HepG2 (cell line): ENCODE data around the gene INHA. TPM values are rescaled to one million over a fixed set of nuclear protein-coding genes. Genes with fewer than 3 reads are reported as not detected.
A peak's percentile ranks its signal among the peaks of the same experiment; 100 is the strongest.

Experiments
- ATAC-seq: fragments of 200-7000 bp; cut with Tn5 transposase; 3 replicates; pipeline ENCODE4 v1.9.1; 2020; ENCODE audit warnings: mild to moderate bottlenecking, moderate library complexity
- BruUV-seq: library from RNA; stranded (reverse); fragments of 400-500 nt; replicated peaks from 2 replicates; lab custom pipeline; 2021; lab: Mats Ljungman, UMichigan
- CTCF ChIA-PET: fragments of 300-600 bp; formaldehyde crosslinking; extraction: SDS; loops from one replicate; lab custom pipeline; 2021; ENCODE audit warnings: low total read pairs, inconsistent platforms, low intra/inter-chr PET ratio; lab: Yijun Ruan, JAX
- POLR2A ChIA-PET: fragments of 350-600 bp; sonication (Branson Sonifier 250); formaldehyde crosslinking; loops from one replicate; lab custom pipeline; 2020; ENCODE audit warnings: antibody characterized with exemption, inconsistent platforms; lab: Yijun Ruan, JAX
- DNase-seq: peaks from one replicate; pipeline ENCODE4 v3.0.0-alpha.2; 2015; ENCODE audit warnings: low spot score
- FAIRE-seq: peaks from 3 replicates; lab custom pipeline; 2011; peaks lifted over from hg19 to GRCh38; lab: Jason Lieb, UNC
- H2AFZ ChIP-seq: one replicate; pipeline ENCODE4 v1.6.1; 2011; ENCODE audit warnings: low read length, inconsistent platforms
- H3K27ac ChIP-seq: fragments of 300-600 bp; 3 replicates; pipeline ENCODE4 v1.8.0; 2011; ENCODE audit warnings: mixed run types, mild to moderate bottlenecking, mixed read lengths, low read length, inconsistent platforms; ENCODE audit not compliant: insufficient read depth; ENCODE audit errors: extremely low read length
- H3K27me3 ChIP-seq, 2 experiments: fragments of 200-600 bp in 1 of 2; 2 replicates in 1 of 2; 3 replicates in 1 of 2; pipeline versions ENCODE4 v1.6.0 to v1.8.0; 2011; ENCODE audit warnings: low read length in 2 of 2, mild to moderate bottlenecking in 2 of 2, moderate library complexity in 2 of 2, inconsistent platforms in 1 of 2; ENCODE audit not compliant: insufficient read depth in 2 of 2, control insufficient read depth in 1 of 2
- H3K36me3 ChIP-seq, 2 experiments: fragments of 200-600 bp in 1 of 2; replicated peaks in 1 of 2; 2 replicates in 1 of 2; 3 replicates in 1 of 2; pipeline versions ENCODE4 v1.5.1 to v1.8.0; 2011; ENCODE audit warnings: low read length in 2 of 2, inconsistent platforms in 1 of 2; ENCODE audit not compliant: insufficient read depth in 2 of 2, control insufficient read depth in 1 of 2
- H3K4me1 ChIP-seq: 2 replicates; pipeline ENCODE4 v1.5.1; 2012; ENCODE audit warnings: low read length, inconsistent platforms; ENCODE audit not compliant: insufficient read depth
- H3K4me2 ChIP-seq: 2 replicates; pipeline ENCODE4 v1.6.0; 2011; ENCODE audit warnings: low read depth, low read length, inconsistent platforms
- H3K4me3 ChIP-seq, 3 experiments: fragments of 200-600 bp in 1 of 3; sonication (generic), shearing (Covaris generic) in 1 of 3; replicated peaks in 1 of 3; 2 replicates each; pipeline ENCODE4 v1.5.1; 2011 to 2016; ENCODE audit warnings: low read length in 3 of 3, inconsistent platforms in 2 of 3, low read depth in 2 of 3, mild to moderate bottlenecking in 2 of 3, control low read depth in 1 of 3, mixed read lengths in 1 of 3; ENCODE audit not compliant: insufficient read depth in 1 of 3
- H3K79me2 ChIP-seq: one replicate; pipeline ENCODE4 v1.6.1; 2011; ENCODE audit warnings: low read length, inconsistent platforms; ENCODE audit not compliant: insufficient read depth
- H3K9ac ChIP-seq: 2 replicates; pipeline ENCODE4 v1.6.0; 2011; ENCODE audit warnings: mild to moderate bottlenecking, low read depth, low read length, inconsistent platforms; ENCODE audit not compliant: insufficient read depth
- H3K9me3 ChIP-seq: 2 replicates; pipeline ENCODE4 v1.5.1; 2012; ENCODE audit warnings: mild to moderate bottlenecking, low read length
- H4K20me1 ChIP-seq: 2 replicates; pipeline ENCODE4 v1.6.0; 2011; ENCODE audit warnings: inconsistent platforms, mild to moderate bottlenecking, low read length, moderate library complexity; ENCODE audit not compliant: insufficient read depth
- HCFC1 ChIP-seq: fragments of 150-350 bp; IDR thresholded peaks from 2 replicates; pipeline ENCODE4 v1.6.1; 2014; ENCODE audit warnings: low read depth, low read length
- HOXA9 ChIP-seq: sonication (generic); formaldehyde crosslinking; IDR thresholded peaks from 2 replicates; pipeline ENCODE4 v1.8.1; 2022; ENCODE audit warnings: missing genetic modification reagents, mild to moderate bottlenecking, moderate library complexity, borderline replicate concordance
- MAF1 ChIP-seq: sonication (generic); formaldehyde crosslinking; IDR thresholded peaks from 2 replicates; pipeline ENCODE4 v1.5.0; 2020; ENCODE audit warnings: missing genetic modification reagents, borderline replicate concordance
- TSC22D2 ChIP-seq: sonication (generic); formaldehyde crosslinking; IDR thresholded peaks from 2 replicates; pipeline ENCODE4 v1.5.1; 2020; ENCODE audit warnings: missing genetic modification reagents, mild to moderate bottlenecking, borderline replicate concordance
- ZBTB38 ChIP-seq: sonication (generic); formaldehyde crosslinking; IDR thresholded peaks from 2 replicates; pipeline ENCODE4 v1.5.1; 2020; ENCODE audit warnings: mild to moderate bottlenecking, missing genetic modification reagents
- ZNF24 ChIP-seq: fragments of 450-650 bp; IDR thresholded peaks from 2 replicates; pipeline ENCODE4 v1.6.1; 2017; ENCODE audit warnings: antibody characterized with exemption, mild to moderate bottlenecking
- ZSCAN29 ChIP-seq: sonication (generic); formaldehyde crosslinking; conservative IDR thresholded peaks from 2 replicates; pipeline ENCODE4 v1.4.0; 2020; ENCODE audit warnings: mild to moderate bottlenecking, missing genetic modification reagents
- WGBS: methylation state at CpG from one replicate; pipeline ENCODE4 v1.1.6; 2017; ENCODE audit warnings: low lambda C conversion rate; 5-methylcytosine and 5-hydroxymethylcytosine counted together
- in situ Hi-C: cut with HindIII; loops from 2 replicates; pipeline ENCODE4 v1.10.0; 2017; ENCODE audit warnings: low pct_unique_long_range_greater_than_20kb; ENCODE audit not compliant: extremely low pct_ligation_motif_present
- intact Hi-C: fragments of 100-400 bp; cut with micrococcal nuclease; formaldehyde crosslinking; loops from one replicate; pipeline ENCODE4 v1.10.0; 2022; ENCODE audit not compliant: unreplicated experiment
- polyA plus RNA-seq, 8 experiments: library from polyadenylated mRNA; depleted of rRNA in 3 of 8; stranded (reverse) in 7 of 8; unstranded in 1 of 8; fragments of >200 nt; fragmentation: Illumina TruSeq in 4 of 8; extraction: Trizol in 4 of 8; gene quantifications; 2 replicates each; pipeline versions ENCODE4 v1.2.1 to v1.2.3, GENCODE V29; 2011 to 2016; ENCODE audit warnings: low read depth in 4 of 8, missing spikeins in 1 of 8, mixed read lengths in 1 of 8; ENCODE audit not compliant: insufficient read depth in 1 of 8
- total RNA-seq, 5 experiments: library from RNA; depleted of rRNA; stranded (reverse); fragments of >200 nt; fragmentation: Illumina TruSeq; extraction: Trizol; gene quantifications; 2 replicates each; pipeline ENCODE4 v1.2.3, GENCODE V29; 2016; ENCODE audit warnings: low read depth in 1 of 5
- TF ChIP-seq, protein P1 (sequence below): fragments of 450-650 bp; IDR thresholded peaks from 2 replicates; pipeline ENCODE4 v1.6.1; 2016
- TF ChIP-seq, protein P2 (sequence below): fragments of 450-650 bp; IDR thresholded peaks from 2 replicates; pipeline ENCODE4 v1.6.1; 2017; ENCODE audit warnings: mild to moderate bottlenecking
- TF ChIP-seq, protein P3 (sequence below): IDR thresholded peaks from 2 replicates; pipeline ENCODE4 v1.6.1; 2016; ENCODE audit warnings: low read depth
- TF ChIP-seq, protein P4 (sequence below): IDR thresholded peaks from 2 replicates; pipeline ENCODE4 v1.6.1; 2016; ENCODE audit warnings: missing biosample characterization, missing genetic modification reagents, low read depth
- TF ChIP-seq, protein P5 (sequence below): sonication (generic); formaldehyde crosslinking; IDR thresholded peaks from 2 replicates; pipeline ENCODE4 v1.5.1; 2020; ENCODE audit warnings: mild to moderate bottlenecking, missing genetic modification reagents, borderline replicate concordance

The INHA gene
- total and polyA plus RNA-seq, 2 of the 13 experiments (the other 11 are each of a cell fraction or from before 2014, with no cell fraction given), result 4.1 to 15.2 TPM

DNA sequence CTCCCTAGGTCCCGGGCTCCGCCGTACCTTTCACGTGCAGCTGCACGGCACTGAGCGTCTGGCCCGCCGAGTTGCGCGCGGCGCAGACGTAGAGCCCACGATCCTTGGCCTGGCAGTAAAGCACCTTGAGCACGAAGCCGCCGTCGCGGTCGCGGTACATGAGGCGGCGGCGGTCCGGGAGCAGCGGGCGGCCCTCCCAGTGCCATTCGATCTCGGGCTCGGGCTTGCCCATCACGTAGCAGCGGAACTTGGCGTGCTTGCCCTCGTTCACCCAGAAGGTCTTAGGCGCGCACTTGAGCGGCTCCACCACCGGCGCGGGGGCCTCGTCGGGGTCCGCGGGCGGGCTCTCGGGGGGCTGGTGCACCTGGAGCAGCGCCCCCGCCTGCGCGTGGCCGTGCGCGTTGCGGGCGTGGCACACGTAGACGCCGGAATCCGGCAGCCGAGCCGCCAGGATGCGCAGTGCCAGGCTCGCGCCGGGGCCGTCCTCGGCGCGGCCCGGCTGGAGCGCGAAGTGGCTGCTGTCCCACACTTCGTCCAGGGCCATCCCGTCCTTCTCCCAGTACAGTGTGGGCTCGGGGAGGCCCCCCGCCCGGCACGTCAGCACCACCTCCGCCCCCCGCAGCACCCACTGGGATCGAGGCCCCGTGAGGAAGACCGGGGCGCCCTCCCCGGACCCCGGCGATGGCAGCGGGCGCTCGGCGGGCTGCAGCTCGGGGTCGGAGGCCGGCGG is 1.8 kb upstream of the INHA start (continued):
- TF ChIP-seq, protein P1, sequence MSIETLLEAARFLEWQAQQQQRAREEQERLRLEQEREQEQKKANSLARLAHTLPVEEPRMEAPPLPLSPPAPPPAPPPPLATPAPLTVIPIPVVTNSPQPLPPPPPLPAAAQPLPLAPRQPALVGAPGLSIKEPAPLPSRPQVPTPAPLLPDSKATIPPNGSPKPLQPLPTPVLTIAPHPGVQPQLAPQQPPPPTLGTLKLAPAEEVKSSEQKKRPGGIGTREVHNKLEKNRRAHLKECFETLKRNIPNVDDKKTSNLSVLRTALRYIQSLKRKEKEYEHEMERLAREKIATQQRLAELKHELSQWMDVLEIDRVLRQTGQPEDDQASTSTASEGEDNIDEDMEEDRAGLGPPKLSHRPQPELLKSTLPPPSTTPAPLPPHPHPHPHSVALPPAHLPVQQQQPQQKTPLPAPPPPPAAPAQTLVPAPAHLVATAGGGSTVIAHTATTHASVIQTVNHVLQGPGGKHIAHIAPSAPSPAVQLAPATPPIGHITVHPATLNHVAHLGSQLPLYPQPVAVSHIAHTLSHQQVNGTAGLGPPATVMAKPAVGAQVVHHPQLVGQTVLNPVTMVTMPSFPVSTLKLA, result no peak
- TF ChIP-seq, all 625 proteins: peak for 134

DNA sequence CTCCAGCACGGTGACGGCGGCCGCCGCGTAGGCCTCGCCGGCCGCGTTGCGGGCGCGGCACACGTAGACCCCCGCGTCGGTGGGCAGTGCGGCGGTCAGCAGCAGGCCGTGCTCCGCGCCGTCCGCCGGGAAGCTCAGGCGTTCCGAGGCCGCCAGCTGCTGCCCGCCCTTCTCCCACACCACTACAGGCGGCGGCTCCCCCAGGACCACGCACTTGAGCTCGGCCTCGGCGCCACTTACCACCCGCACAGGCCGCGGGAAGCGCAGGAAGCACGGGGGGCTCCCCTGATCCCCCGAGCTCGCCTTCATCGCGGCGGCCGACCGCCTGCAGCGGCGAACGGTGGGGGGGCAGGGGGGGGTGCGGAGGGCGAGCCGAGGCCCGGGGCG is 1.2 kb upstream of the INHA start:
- intact Hi-C loops (no loop called here), in situ Hi-C loops (no loop called here)
- FAIRE-seq, result no peak
- H3K9me3 ChIP-seq, result no peaks in the 10 kb centered on the region
- H3K27me3 ChIP-seq, result no peaks in the 10 kb centered on the region
- no peaks in the 10 kb centered on the region for H4K20me1 ChIP-seq
- BruUV-seq, result no TSS peak
- peaks cover 64% of the 10 kb centered on the region for H3K4me1 ChIP-seq
- WGBS, result 0% methylated on average over 20 of the region's 55 CpGs
- peak overlapping the region; percentile 88 for H3K9ac ChIP-seq
- H3K4me3 ChIP-seq, result peak overlapping the region; percentile 90 to 95 (median 94)
- H3K79me2 ChIP-seq, result peaks cover 21% of the 10 kb centered on the region
- H3K4me2 ChIP-seq, result peak overlapping the region; percentile 88
- no peak overlapping the region for H2AFZ ChIP-seq
- DNase-seq, result no peak
- peak overlapping the region; percentile 94 for H3K27ac ChIP-seq
- CTCF ChIA-PET, result interaction anchor here (2.9 kb wide), 1 partner anchor 72 kb away, joined by 13 read pairs; no protein-coding TSS in a partner anchor
- peaks cover 2 to 25% of the 10 kb centered on the region in 2 experiments for H3K36me3 ChIP-seq
- POLR2A ChIA-PET, result interaction anchor here (0.8 to 3.2 kb wide), 19 partner anchors 8 to 363 kb away, joined by 3 to 150 read pairs (median 4); partner anchors contain the start of genes CHPF, DNPEP, GMPPA and STK11IP
- peak; percentile 6 for ATAC-seq
- TF ChIP-seq MAF1 (CRISPR knock-in tag) (no peak), TSC22D2 (CRISPR knock-in tag) (no peak), HOXA9 (CRISPR knock-in tag) (no peak; the same call in 1 of the 2 replicates), ZBTB38 (CRISPR knock-in tag) (no peak), ZNF24 (no peak), ZSCAN29 (CRISPR knock-in tag) (no peak), HCFC1 (no peak)
- TF ChIP-seq, protein P2, sequence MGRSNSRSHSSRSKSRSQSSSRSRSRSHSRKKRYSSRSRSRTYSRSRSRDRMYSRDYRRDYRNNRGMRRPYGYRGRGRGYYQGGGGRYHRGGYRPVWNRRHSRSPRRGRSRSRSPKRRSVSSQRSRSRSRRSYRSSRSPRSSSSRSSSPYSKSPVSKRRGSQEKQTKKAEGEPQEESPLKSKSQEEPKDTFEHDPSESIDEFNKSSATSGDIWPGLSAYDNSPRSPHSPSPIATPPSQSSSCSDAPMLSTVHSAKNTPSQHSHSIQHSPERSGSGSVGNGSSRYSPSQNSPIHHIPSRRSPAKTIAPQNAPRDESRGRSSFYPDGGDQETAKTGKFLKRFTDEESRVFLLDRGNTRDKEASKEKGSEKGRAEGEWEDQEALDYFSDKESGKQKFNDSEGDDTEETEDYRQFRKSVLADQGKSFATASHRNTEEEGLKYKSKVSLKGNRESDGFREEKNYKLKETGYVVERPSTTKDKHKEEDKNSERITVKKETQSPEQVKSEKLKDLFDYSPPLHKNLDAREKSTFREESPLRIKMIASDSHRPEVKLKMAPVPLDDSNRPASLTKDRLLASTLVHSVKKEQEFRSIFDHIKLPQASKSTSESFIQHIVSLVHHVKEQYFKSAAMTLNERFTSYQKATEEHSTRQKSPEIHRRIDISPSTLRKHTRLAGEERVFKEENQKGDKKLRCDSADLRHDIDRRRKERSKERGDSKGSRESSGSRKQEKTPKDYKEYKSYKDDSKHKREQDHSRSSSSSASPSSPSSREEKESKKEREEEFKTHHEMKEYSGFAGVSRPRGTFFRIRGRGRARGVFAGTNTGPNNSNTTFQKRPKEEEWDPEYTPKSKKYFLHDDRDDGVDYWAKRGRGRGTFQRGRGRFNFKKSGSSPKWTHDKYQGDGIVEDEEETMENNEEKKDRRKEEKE, result no peak
- TF ChIP-seq, protein P3, sequence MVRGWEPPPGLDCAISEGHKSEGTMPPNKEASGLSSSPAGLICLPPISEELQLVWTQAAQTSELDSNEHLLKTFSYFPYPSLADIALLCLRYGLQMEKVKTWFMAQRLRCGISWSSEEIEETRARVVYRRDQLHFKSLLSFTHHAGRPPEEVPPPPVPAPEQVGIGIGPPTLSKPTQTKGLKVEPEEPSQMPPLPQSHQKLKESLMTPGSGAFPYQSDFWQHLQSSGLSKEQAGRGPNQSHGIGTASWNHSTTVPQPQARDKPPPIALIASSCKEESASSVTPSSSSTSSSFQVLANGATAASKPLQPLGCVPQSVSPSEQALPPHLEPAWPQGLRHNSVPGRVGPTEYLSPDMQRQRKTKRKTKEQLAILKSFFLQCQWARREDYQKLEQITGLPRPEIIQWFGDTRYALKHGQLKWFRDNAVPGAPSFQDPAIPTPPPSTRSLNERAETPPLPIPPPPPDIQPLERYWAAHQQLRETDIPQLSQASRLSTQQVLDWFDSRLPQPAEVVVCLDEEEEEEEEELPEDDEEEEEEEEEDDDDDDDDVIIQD (CRISPR knock-in tag), result no peak
- TF ChIP-seq, protein P4, sequence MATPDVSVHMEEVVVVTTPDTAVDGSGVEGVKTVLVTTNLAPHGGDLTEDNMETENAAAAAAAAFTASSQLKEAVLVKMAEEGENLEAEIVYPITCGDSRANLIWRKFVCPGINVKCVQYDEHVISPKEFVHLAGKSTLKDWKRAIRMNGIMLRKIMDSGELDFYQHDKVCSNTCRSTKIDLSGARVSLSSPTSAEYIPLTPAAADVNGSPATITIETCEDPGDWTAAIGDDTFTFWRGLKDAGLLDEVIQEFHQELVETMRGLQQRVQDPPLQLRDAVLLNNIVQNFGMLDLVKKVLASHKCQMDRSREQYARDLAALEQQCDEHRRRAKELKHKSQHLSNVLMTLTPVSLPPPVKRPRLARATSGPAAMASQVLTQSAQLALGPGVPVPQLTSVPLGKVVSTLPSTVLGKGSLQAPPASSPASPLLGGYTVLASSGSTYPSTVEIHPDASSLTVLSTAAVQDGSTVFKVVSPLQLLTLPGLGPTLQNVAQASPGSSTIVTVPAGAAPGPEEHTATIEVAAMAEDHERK (CRISPR knock-in tag), result no peak
- TF ChIP-seq, protein P5, sequence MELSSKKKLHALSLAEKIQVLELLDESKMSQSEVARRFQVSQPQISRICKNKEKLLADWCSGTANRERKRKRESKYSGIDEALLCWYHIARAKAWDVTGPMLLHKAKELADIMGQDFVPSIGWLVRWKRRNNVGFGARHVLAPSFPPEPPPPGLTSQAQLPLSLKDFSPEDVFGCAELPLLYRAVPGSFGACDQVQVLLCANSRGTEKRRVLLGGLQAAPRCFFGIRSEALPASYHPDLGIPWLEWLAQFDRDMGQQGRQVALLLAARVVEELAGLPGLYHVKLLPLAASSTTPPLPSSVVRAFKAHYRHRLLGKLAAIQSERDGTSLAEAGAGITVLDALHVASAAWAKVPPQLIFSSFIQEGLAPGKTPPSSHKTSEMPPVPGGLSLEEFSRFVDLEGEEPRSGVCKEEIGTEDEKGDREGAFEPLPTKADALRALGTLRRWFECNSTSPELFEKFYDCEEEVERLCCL (CRISPR knock-in tag), result no peak
